Daoy (cell line): ENCODE measurements around the gene ATP11B. TPM values are rescaled to one million over a fixed set of nuclear protein-coding genes. Genes with fewer than 3 reads are reported as not detected.

ENCODE experiments used
- DNase-seq: peaks from one replicate; pipeline ENCODE4 v3.0.0-alpha.2; 2015; ENCODE audit warnings: low read depth
- total RNA-seq: library from RNA; depleted of rRNA; stranded (reverse); fragments of >200 nt; shearing (Covaris generic); gene quantifications from 2 replicates; pipeline ENCODE4 v1.2.3, GENCODE V29; 2014; rRNA removed

The ATP11B gene
- total RNA-seq, 1 experiment from 2014 or later: 49.3 TPM

DNA sequence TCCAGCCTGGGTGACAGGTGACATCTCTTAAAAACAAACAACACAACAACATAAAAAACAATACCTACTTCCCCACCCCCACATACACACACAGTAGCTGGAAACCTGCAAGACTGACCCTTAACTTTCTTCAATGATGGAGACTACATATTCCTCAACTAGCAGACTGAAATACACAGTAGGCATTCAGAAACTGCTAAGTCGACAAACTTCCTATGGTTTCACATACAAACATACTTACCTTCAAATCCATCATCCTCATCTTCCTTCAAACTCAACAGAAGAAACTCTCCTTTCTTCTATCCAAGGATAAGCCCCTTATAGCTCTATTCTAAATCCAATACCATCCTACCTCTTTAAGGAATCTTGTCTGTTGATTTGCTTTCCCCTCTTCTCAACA, 156.4 kb downstream of the ATP11B start:
- no peak for DNase-seq

DNA sequence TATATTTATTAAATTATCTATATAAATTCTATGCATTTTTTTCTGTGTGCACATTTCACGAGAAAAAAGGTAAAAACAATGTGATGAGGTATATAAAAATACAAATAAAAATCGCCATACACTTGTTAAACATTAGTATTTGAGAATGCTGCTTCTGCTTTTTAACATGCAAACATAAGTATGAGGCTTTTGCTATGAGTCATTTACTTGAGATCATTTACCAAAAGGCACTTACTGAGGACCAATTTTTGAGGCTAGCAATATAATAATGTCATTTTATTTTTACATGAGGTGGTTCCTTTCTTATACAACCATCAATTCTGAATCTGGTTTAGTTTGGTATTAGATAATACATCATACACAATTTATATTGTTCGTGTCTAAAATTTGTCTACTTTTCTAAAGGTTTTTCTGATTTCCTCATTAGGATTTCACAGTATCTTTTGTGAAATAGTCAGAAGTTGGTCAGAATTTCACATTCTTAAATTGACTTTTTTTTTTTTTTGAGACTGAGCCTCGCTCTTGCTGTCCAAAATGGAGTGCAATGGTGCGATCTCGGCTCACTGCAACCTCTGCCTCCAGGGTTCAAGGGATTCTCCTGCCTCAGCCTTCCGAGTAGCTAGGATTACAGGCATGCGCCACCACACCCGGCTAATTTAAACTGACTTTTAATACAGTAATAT, 161.4 kb downstream of the ATP11B start:
- no peak for DNase-seq

DNA sequence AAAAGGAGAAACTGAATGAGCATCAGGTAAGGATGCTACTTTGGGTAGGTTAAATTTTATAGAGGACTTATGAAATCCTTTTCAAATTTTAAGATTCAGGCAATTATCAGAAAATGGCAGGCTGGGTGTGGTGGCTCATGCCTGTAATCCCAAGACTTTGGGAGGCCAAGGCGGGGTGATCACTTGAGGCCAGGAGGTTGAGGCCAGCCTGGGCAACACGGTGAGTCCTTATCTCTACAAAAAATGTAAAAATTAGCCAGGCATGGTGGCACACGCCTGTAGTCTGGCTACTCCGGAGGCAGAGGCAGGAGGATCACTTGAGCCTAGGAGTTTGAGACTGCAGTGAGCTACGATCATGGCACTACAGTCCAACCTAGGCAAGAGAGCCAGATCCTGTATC, 163.9 kb downstream of the ATP11B start:
- no peak for DNase-seq

DNA sequence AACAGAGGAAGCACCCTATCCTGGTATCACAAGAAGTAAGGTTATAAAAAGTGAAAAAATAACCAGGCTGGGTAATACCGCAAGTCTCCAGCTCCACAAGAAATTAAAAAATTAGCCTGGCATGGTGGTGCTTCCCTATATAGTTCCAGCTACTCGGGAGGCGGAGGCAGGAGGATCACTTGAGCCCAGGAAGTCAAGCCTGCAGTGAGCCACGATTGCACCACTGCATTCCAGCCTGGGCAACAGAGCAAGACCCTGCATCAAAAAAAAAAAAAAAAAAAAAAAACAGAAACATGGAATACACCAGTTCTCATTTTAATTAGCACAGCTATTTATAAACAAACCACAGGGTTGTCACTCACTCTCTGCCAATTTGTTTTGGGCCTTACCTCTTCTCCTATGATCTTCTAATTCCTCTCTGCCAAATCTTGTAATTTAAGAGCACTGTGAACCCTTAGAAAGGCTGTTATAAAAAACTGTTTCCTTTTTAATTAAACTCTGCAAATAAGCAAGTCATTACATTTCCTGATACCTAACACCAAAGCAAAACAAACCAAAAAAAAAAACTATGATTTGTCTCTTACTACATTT, 164.5 kb downstream of the ATP11B start:
- no peak for DNase-seq

- no peak for DNase-seq
Observed at GRCh38 chr3:182959474-182960350, 166.4 kb downstream of the ATP11B start.

DNA sequence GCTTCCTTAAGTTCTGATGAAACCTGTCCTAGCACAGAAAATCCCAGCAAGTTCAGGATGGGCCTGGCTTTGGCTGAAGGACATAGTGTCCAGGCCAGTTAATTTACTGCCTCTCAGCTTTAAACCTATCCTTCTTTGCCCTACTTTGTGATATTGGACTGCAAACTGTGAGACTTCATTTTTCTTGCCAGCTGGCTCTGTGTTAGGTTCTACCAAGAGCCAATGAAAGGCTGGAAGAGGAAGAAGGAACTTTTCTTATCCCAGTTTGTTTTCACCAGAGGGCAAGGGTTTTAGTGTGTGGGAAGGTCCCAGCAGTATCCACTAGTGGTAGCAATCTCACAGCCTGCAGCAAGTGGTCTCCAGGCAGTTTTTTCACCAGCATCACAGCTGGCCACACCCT, 168.9 kb downstream of the ATP11B start:
- DNase-seq: no peak

DNA sequence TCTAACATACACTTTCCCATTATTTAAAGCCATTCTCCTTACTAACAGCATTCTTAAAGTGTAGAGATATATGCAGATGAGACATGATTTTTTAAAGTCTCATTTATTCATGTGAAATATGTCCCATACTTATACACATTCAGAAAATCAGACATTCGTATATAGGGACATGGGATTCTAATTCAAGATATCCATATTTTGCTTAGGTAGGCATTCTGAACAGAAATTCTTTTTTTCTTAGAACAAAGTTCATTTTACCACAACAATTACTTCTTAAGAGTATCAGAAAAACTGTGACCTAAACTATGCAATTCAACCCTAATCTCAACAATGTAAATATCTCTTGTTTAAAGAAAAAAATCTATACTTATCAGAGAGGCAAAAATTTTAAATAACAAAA, 170.9 kb downstream of the ATP11B start:
- DNase-seq: no peak

DNA sequence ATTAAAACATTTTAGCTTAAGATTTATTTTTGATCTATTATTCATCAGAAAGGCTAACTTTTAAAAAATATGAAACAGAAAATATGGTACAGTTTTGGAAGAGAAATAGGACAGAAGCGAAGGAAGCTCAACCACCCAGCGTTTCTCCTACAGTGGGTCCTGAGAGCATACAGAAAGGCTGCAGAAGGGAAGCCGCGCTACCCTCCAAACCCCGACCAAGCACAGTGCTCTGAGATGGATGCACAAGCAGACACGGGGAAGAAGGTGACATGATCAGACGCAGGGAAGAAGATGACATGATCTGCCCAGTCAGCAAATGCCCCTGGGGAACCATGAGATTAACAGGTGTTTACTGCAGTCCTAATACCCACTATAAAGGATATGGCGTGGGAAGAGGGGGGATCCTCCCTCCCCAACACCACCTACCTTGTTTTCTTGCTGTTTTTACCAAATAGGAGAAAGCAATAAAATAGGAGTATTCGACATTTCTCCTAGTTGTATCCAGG, 172.6 kb downstream of the ATP11B start:
- DNase-seq: no peak

GRCh38 chr3:182967218-182968204, 174.2 kb downstream of the ATP11B start:
- DNase-seq: no peak

DNA sequence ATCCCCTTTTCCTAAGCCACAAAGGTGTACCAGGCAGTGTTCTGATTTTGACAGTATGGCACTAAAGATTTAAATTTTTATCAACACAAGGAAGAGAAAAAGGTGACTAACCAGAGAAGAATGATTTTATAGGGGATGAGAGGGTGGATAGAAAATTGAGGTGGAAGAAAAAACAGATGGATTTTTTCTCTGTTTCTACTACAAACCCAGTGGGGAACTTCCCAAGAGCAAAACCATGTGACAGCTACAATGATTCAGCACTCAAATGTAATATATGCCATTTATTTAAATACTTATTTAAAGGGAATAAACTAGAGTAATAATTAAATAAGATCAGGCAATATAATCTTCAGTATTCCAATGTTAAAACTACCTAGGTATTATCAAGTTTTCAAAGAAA, 176.0 kb downstream of the ATP11B start:
- DNase-seq: peak; percentile 59

DNA sequence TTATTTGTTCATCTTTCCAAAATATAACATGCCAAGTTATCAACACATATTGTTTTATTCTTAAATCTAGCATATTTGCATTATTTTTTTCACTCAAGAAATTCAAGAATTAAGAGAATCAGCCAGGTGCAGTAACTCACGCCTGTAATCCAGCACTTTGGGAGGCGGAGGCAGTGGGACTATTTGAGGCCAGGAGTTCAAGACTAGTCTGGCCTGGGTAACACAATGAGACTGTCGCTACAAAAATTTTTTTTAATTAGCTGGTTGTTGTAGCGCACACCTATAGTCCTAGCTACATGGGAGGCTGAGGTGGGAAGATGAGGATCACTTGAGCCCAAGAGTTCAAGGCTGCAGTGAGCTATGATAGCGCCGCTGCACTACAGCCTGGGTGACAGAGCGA, 176.5 kb downstream of the ATP11B start:
- DNase-seq: no peak

- no peak for DNase-seq
Observed at GRCh38 chr3:182970811-182971418, 177.6 kb downstream of the ATP11B start.

Other genes with a start within 250 kb of the ATP11B start
- gene DCUN1D1, start 187.0 kb downstream of the ATP11B start, total RNA-seq: 30.8 and 51.3 TPM in 2 replicates